ENCODE measurements around the gene SUCLG2. TPM values are rescaled to one million over a fixed set of nuclear protein-coding genes. Genes with fewer than 3 reads are reported as not detected.
"Not testable (repeated sequence)": the region's sequence is repeated elsewhere in the genome, so short reads cannot be mapped to it uniquely, and the experiment has no call there.

Gene SUCLG2
- total and polyA plus RNA-seq, 11 donors = 41.6 to 119 (median 77.6) TPM

GRCh38 chr3:67540198-67540894, 114.1 kb downstream of the SUCLG2 start:
- DNase-seq (no peak), ATAC-seq (no peak)
- peaks cover 0 to 20% (median 0%) of the 10 kb centered on the region in 12 donors for H3K9me3 ChIP-seq
- H3K4me3 ChIP-seq = no peak overlapping the region
- no peaks in the 10 kb centered on the region for H3K27me3 ChIP-seq
- intact Hi-C loops (cut with DNase I) = no loop called here
- 80 to 96% (median 89%) methylated on average over 4 to 8 of the region's 8 CpGs for WGBS, 4 donors
- TF ChIP-seq POLR2A (IDR thresholded peaks at IDR 0.05) = no peak
- TF ChIP-seq CTCF (IDR thresholded peaks at IDR 0.05) = no peak
- H3K4me1 ChIP-seq = no peaks in the 10 kb centered on the region
- no peak overlapping the region for H3K27ac ChIP-seq
- H3K36me3 ChIP-seq = no peaks in the 10 kb centered on the region

DNA sequence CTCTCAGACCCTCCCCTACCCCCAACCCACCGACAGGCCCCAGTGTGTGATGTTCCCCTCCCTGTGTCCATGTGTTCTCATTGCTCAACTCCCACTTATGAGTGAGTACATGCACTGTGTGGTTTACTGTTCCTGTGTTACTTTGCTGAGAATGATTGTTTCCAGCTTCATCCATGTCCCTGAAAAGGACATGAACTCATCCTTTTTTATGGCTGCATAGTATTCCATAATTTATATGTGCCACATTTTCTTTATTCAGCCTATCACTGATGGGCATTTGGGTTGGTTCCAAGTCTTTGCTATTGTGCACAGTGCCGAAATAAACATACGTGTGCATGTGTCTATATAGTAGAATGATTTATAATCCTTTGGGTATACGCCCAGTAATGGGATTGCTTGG, 117.2 kb downstream of the SUCLG2 start:
- H3K27me3 ChIP-seq; ATAC-seq; H3K36me3 ChIP-seq; H3K4me1 ChIP-seq; H3K4me3 ChIP-seq; H3K27ac ChIP-seq; intact Hi-C loops (cut with DNase I); DNase-seq: not testable (repeated sequence)
- peaks cover 0 to 12% (median 0%) of the 10 kb centered on the region in 12 donors for H3K9me3 ChIP-seq
- 89 to 99% (median 96%) methylated on average over 4 of the region's 4 CpGs for WGBS, 4 donors

- Histone ChIP-seq H3K27ac (no peak overlapping the region), H3K36me3 (no peaks in the 10 kb centered on the region), H3K4me3 (no peak overlapping the region), H3K9me3 (peaks cover 0 to 10% (median 0%) of the 10 kb centered on the region in 12 donors), H3K4me1 (peaks cover 0 to 6% (median 0%) of the 10 kb centered on the region in 12 donors), H3K27me3 (no peaks in the 10 kb centered on the region)
- WGBS, 4 donors = 83 to 90% (median 85%) methylated on average over 3 of the region's 3 CpGs
- DNase-seq = no peak
- TF ChIP-seq CTCF (IDR thresholded peaks at IDR 0.05) = no peak
- no peak for TF ChIP-seq POLR2A (IDR thresholded peaks at IDR 0.05)
- intact Hi-C loops (cut with DNase I) = no loop called here
- ATAC-seq = no peak
These were observed 119.4 kb downstream of the SUCLG2 start for GRCh38 chr3:67535006-67535405.

DNA sequence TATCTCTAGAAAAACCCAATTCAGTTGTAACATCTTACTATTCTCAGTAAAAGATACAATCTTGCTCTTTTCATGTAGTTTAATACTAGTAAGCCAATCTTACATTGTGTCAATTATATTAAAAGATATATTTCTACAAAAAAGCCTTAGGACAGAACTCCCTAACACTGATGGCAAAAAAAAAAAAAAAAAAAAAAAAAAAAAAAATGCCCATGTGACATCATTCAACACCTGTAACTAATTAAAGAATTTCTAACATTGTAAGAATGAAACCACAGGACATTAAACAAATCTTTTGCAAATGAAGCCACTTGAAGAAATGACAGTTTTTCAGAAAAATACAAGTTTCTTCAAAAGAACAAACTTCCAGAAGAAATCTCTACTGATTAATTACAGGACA, 119.8 kb downstream of the SUCLG2 start:
- Histone ChIP-seq H3K4me3 (no peak overlapping the region), H3K27ac (no peak overlapping the region), H3K4me1 (peaks cover 0 to 6% (median 0%) of the 10 kb centered on the region in 12 donors), H3K27me3 (no peaks in the 10 kb centered on the region), H3K36me3 (no peaks in the 10 kb centered on the region), H3K9me3 (peaks cover 0 to 10% (median 0%) of the 10 kb centered on the region in 12 donors)
- DNase-seq (no peak), ATAC-seq (no peak)
- TF ChIP-seq POLR2A (IDR thresholded peaks at IDR 0.05) (no peak), CTCF (IDR thresholded peaks at IDR 0.05) (no peak)
- intact Hi-C loops (cut with DNase I) = no loop called here
